Activated CD4-positive, alpha-beta T cell treated with anti-CD3 and anti-CD28 coated beads, Interleukin-2, amount 10 ng/mL, durations not matched to agents 24 days and 14 days (primary cell): Measurements from ENCODE around the gene ZBTB33. TPM values are rescaled to one million over a fixed set of nuclear protein-coding genes. Genes with fewer than 3 reads are reported as not detected.

Experiments used
- DNase-seq: peaks from one replicate; pipeline ENCODE4 v3.0.0; 2022
- H3K27ac Mint-ChIP-seq: one replicate; pipeline ENCODE4 v1.8.0; 2022; ENCODE audit warnings: mild to moderate bottlenecking, mixed read lengths
- H3K27me3 Mint-ChIP-seq: one replicate; pipeline ENCODE4 v1.8.0; 2022; ENCODE audit warnings: mixed read lengths
- H3K36me3 Mint-ChIP-seq: one replicate; pipeline ENCODE4 v1.8.0; 2022; ENCODE audit warnings: low read depth, mild to moderate bottlenecking, mixed read lengths
- H3K4me1 Mint-ChIP-seq: one replicate; pipeline ENCODE4 v1.8.0; 2021; ENCODE audit warnings: mixed read lengths
- H3K4me3 Mint-ChIP-seq: one replicate; pipeline ENCODE4 v1.8.0; 2022; ENCODE audit warnings: mild to moderate bottlenecking, moderate library complexity, mixed read lengths
- H3K9me3 Mint-ChIP-seq: one replicate; pipeline ENCODE4 v1.8.0; 2021; ENCODE audit warnings: mixed read lengths
- intact Hi-C: fragments of 100-400 bp; cut with micrococcal nuclease; formaldehyde crosslinking; loops from one replicate; pipeline ENCODE4 v1.15.1; 2023
- total RNA-seq: library from RNA; stranded (reverse); gene quantifications from 2 replicates; pipeline ENCODE4 v1.2.3, GENCODE V29; 2022

ZBTB33 gene
- total RNA-seq, 1 donor from 2014 or later = 14.4 TPM

DNA sequence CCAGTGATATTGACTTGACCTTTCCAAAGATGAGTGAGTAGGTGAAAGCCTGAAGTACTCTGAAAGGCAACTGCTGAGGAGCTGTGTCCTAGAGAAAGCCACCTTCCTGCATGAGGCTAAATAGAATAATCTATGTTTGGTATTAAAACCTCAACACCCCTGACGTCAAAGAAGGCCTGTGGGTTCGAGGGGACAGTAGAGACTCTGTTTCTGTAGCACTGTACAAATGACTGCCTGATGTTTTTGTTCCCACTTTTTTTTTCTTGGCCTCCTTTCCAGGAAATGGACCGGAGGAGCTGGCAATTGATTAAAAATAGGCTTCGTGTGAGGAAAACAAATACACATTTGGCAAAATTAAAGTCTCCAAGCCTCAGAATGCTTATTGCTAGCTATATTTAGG lies 31.1 kb downstream of the ZBTB33 start:
- Mint-ChIP-seq H3K4me3 (no peak overlapping the region), H3K27me3 (peaks cover 8% of the 10 kb centered on the region), H3K4me1 (no peaks in the 10 kb centered on the region), H3K36me3 (no peaks in the 10 kb centered on the region), H3K9me3 (no peaks in the 10 kb centered on the region), H3K27ac (no peak overlapping the region)
- intact Hi-C loops = no loop called here
- DNase-seq = no peak

DNA sequence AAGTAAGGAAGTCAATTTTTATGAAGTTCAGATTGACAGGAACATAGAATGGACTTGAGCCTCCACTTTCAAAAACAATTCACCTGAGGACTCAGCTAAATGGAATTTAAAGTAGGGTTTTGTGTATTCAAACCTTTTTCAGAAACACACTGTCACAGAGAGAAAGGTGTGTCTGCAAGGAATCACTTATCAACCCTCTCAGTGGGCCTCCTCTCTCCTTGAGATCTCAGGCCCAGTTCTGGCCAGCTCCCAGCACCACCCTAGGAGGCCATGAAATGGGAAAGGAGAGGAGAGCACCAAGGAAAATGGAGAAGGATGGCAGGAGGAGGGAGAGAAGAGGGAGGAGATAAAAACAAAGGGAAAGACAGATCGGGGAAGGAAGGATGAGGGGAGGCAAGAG lies 32.1 kb downstream of the ZBTB33 start:
- Mint-ChIP-seq H3K4me3 (no peak overlapping the region), H3K27me3 (peaks cover 8% of the 10 kb centered on the region), H3K36me3 (no peaks in the 10 kb centered on the region), H3K4me1 (no peaks in the 10 kb centered on the region), H3K27ac (no peak overlapping the region), H3K9me3 (no peaks in the 10 kb centered on the region)
- intact Hi-C loops = no loop called here
- DNase-seq = no peak

DNA sequence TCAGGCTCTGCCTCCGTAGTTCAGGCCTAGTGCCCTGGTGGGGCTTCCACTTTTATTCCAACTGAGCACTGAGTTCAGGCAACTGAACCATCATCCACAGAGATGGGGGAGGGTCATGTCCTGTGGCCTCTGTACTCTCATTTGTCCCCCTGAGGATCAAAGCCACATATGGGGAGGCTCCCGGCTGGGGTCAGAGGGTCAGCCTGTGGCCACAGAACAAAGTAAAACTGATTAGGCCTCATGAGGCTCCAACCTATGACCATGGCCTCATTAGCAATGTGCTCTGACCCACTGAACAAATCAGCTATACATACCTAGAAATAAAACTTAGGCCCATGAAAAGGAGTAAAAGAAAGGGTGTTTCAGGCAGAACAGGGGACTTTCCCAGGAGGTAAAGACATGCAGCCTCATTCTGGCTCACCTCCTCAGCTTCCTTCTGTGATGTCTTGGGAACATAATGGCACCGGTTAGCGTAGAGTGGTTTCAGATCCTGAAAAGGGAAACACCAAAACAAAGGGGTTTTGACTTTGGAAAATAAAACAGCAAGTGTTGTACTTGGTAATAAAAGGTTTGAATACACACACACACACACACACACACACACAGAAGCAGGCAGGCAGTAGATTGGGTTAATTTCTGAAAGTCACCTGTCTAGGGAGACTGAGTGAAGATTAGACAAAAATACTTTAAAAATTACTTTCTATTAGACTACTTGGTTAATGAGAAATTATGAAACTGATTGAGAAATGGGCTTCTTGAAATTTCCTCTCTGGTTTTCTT lies 36.3 kb downstream of the ZBTB33 start:
- Mint-ChIP-seq H3K36me3 (no peaks in the 10 kb centered on the region), H3K27me3 (peaks cover 5% of the 10 kb centered on the region), H3K9me3 (no peaks in the 10 kb centered on the region), H3K4me3 (no peak overlapping the region), H3K27ac (no peak overlapping the region), H3K4me1 (no peaks in the 10 kb centered on the region)
- intact Hi-C loops = no loop called here
- DNase-seq = no peak

DNA sequence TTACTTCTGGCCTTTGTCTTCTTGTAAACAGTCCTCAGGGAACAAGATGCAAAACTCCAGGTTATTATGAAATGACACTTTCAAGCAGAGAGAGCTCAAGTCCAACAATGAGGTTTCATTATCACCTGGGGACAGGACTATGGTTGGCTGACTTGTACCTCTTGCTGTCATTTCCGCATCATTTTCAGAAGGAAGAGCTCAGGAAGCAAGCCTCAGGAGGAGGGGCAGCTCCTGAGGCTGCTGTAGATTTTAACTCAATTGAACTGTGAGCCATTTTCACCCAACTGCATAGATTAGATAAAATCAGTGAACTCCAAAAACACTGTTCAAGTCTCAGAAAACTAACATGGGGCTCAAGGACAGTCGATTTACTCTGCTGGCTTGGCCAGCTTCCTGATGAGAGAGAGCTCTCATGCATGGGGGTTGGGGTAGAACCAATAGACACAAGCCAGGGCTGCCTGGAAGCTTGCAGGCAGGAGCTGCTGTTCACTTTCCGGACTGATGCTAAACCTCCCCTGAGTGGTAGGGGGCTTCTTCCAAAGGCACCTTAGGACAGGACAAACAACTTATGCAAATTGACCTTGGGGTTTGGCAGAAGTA lies 37.0 kb downstream of the ZBTB33 start:
- intact Hi-C loops = no loop called here
- H3K9me3 Mint-ChIP-seq = no peaks in the 10 kb centered on the region
- no peaks in the 10 kb centered on the region for H3K36me3 Mint-ChIP-seq
- H3K4me3 Mint-ChIP-seq = no peak overlapping the region
- no peak overlapping the region for H3K27ac Mint-ChIP-seq
- peaks cover 5% of the 10 kb centered on the region for H3K27me3 Mint-ChIP-seq
- no peaks in the 10 kb centered on the region for H3K4me1 Mint-ChIP-seq
- no peak for DNase-seq

DNA sequence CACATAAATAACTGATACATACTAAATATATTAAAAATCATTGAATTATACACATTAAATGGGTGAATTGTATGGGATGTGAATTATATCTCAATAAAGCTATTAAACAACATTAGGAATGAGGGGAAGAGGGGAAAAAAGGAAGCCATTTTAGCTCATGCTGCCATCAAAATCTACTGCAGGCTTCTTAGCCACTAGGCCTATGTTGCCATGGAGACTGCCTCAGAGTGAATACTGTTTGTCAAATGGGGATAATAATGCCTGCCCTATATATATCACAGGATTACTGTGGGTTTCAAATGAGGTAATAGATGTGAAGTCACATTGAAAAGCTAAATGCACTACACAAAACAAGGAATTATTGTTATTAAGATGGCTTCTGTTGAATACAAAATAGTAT lies 39.5 kb downstream of the ZBTB33 start:
- H3K4me1 Mint-ChIP-seq = peaks cover 2% of the 10 kb centered on the region
- no peaks in the 10 kb centered on the region for H3K9me3 Mint-ChIP-seq
- no peak overlapping the region for H3K27ac Mint-ChIP-seq
- H3K27me3 Mint-ChIP-seq = no peaks in the 10 kb centered on the region
- no peaks in the 10 kb centered on the region for H3K36me3 Mint-ChIP-seq
- DNase-seq = no peak
- H3K4me3 Mint-ChIP-seq = no peak overlapping the region
- intact Hi-C loops = no loop called here

DNA sequence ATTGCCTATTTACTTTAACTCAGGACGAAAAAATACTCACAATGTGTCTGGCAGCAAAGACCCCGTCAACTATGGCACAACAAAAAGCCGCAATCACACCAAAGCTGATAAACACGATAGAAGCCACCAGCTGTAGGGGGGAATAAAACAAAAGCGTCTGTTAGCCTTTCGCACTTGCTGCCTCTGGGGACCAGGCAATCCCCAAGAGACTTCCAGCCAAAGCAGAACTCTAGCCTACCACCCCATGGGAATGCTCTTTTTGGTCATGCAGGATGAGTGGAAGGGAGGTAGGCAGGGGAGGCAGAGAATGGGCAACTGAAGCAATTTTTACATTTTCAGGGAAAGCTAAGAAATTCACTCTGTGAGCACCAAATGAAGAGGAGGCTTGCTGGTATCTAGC lies 40.6 kb downstream of the ZBTB33 start:
- H3K27ac Mint-ChIP-seq = no peak overlapping the region
- intact Hi-C loops = no loop called here
- DNase-seq = no peak
- H3K27me3 Mint-ChIP-seq = no peaks in the 10 kb centered on the region
- H3K4me1 Mint-ChIP-seq = peaks cover 2% of the 10 kb centered on the region
- H3K4me3 Mint-ChIP-seq = no peak overlapping the region
- no peaks in the 10 kb centered on the region for H3K36me3 Mint-ChIP-seq
- H3K9me3 Mint-ChIP-seq = no peaks in the 10 kb centered on the region

DNA sequence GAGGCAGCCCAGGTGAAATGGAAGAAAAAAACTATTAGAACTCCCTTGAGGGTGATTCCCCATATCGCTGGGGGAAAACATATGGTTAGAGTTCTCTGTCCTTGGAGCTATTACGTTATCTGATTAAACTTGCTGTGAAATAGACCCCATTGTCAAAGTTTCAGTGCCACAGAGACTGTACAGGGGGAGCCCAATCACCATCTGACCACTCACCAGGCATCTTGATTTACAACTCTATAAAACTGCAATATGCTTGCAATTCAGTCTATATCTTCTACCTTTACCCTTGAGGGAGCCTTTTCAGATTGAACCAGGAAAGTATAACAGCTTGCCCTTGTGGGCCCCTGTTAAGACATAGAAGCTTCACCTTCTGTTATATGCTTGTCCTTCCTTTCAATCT lies 42.4 kb downstream of the ZBTB33 start:
- no peaks in the 10 kb centered on the region for H3K27me3 Mint-ChIP-seq
- no peak for DNase-seq
- H3K4me3 Mint-ChIP-seq = no peak overlapping the region
- no peaks in the 10 kb centered on the region for H3K9me3 Mint-ChIP-seq
- H3K36me3 Mint-ChIP-seq = no peaks in the 10 kb centered on the region
- H3K4me1 Mint-ChIP-seq = peaks cover 2% of the 10 kb centered on the region
- H3K27ac Mint-ChIP-seq = no peak overlapping the region
- intact Hi-C loops = no loop called here

DNA sequence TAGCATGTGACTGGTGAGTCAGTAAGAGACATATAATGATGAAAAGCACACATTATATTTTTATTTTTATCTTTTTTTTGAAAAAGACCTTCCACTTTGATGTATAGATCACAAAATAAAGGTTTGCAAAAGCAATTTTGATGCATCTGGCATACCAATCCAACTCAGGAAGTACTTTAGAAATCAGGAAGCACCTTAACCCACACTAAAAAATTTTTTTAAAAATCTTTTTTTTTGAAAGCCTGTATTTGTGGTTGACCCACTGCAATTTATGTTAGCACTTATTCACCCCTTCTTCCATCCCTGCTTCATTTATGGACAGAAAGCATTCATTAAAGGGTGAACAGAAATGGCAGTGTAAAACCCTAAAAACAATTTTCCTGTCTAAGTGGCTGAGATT lies 44.0 kb downstream of the ZBTB33 start:
- peaks cover 2% of the 10 kb centered on the region for H3K4me1 Mint-ChIP-seq
- H3K36me3 Mint-ChIP-seq = no peaks in the 10 kb centered on the region
- no peak overlapping the region for H3K27ac Mint-ChIP-seq
- intact Hi-C loops = no loop called here
- H3K9me3 Mint-ChIP-seq = no peaks in the 10 kb centered on the region
- no peak for DNase-seq
- H3K4me3 Mint-ChIP-seq = no peak overlapping the region
- no peaks in the 10 kb centered on the region for H3K27me3 Mint-ChIP-seq

DNA sequence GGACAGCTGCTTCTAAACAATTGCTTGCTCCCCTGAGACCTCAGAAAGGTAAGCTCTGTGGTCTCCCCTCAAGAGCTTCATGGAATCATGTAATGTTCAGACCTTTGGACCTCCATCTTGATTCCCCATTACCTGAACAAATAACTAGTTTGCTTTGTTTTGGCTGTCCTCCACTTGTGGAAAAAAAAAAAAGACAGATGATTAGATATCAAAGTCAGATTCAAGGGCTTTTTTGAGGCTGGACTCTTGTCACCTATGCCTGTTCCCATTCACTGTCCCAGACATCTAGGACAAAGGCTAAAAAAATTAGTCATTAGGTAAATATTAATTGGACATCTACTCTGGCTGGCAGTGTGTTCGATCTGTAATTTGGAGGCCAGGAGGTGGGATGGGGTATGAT lies 47.3 kb downstream of the ZBTB33 start:
- H3K27me3 Mint-ChIP-seq = no peaks in the 10 kb centered on the region
- DNase-seq = no peak
- H3K36me3 Mint-ChIP-seq = no peaks in the 10 kb centered on the region
- H3K4me3 Mint-ChIP-seq = no peak overlapping the region
- intact Hi-C loops = no loop called here
- no peaks in the 10 kb centered on the region for H3K9me3 Mint-ChIP-seq
- no peak overlapping the region for H3K27ac Mint-ChIP-seq
- peaks cover 13% of the 10 kb centered on the region for H3K4me1 Mint-ChIP-seq

DNA sequence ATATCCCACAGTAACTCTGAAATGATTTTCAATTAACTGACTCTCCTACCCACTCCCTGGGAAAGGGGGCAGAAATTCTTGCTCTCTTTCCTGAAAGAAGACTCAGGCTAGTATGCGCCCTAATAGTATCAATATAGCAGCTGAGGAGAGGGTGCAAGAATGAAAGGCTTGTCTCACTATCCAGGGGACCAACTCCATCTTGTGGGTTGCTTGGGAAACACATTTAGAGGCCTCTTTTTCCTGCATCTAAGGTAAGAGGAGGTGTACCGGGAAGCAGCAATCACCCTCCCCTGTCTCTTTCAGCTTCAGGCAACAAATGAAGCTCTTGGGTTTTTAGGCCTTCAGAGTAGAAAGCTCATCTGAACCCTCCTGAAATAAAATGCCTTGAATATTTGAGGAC lies 49.3 kb downstream of the ZBTB33 start:
- H3K27me3 Mint-ChIP-seq = no peaks in the 10 kb centered on the region
- no peak overlapping the region for H3K4me3 Mint-ChIP-seq
- intact Hi-C loops = no loop called here
- no peak overlapping the region for H3K27ac Mint-ChIP-seq
- no peak for DNase-seq
- H3K9me3 Mint-ChIP-seq = no peaks in the 10 kb centered on the region
- H3K36me3 Mint-ChIP-seq = no peaks in the 10 kb centered on the region
- H3K4me1 Mint-ChIP-seq = peaks cover 12% of the 10 kb centered on the region

DNA sequence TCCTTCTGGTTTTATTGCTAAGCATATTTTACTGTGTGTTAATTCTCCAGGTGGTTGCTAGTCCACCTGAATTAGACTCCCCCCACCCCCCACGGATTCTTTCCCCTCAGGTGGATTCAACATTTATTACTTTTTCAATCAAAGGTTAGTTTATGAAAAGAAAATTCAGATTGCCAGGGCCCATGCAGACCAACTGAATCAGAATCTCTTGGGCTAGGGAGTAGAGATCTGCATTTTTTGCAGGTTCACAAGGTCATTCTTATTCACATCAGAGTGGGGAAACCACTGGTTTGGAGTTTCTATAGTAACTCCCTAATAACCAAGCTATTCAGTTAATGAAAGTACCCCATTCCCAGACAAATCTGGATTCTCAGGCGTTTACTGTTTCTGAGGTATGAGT lies 50.9 kb downstream of the ZBTB33 start:
- no peaks in the 10 kb centered on the region for H3K9me3 Mint-ChIP-seq
- no peaks in the 10 kb centered on the region for H3K36me3 Mint-ChIP-seq
- peaks cover 4% of the 10 kb centered on the region for H3K27me3 Mint-ChIP-seq
- H3K4me3 Mint-ChIP-seq = no peak overlapping the region
- no peak for DNase-seq
- H3K27ac Mint-ChIP-seq = no peak overlapping the region
- peaks cover 15% of the 10 kb centered on the region for H3K4me1 Mint-ChIP-seq
- intact Hi-C loops = no loop called here

DNA sequence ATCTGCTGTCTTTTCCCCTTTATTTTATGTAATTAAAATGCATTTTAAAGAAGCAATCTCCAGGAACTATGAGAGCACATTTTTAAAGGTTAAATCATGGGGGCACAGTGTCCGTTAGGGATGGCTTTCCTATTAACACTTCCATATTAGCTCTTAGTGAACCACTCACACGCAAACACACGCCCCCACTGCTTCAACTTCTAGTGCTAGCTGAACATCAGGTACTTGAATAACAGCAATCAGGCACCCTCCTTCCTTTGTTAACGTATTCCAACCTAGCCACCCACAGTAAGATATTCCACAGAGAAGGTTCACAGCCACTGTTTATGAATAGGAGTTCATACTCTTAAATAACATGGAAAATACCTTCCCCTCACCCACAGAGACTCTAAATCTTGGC lies 51.3 kb downstream of the ZBTB33 start:
- Mint-ChIP-seq H3K36me3 (no peaks in the 10 kb centered on the region), H3K27me3 (peaks cover 5% of the 10 kb centered on the region), H3K4me1 (peaks cover 20% of the 10 kb centered on the region), H3K4me3 (no peak overlapping the region), H3K27ac (no peak overlapping the region), H3K9me3 (no peaks in the 10 kb centered on the region)
- intact Hi-C loops = no loop called here
- no peak for DNase-seq

DNA sequence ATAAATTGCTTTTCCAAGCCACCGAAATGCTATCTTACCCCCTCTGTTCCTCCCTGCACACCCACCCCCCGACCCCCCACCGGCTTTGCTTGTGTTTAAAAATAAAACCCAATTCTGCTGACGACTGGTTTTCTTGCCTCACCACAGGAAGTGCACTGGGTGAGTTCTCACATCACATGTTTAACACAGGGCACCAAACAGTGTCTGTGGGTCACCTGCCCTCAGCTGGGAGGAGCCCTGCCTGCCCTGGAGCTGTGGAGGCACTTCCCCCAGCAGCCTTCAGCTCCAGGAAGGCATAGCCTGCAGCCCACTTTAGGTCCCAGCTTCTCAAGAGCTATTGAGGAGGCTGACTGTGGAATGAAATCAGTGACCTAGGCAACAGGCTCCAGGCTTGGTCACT lies 51.8 kb downstream of the ZBTB33 start:
- Mint-ChIP-seq H3K27me3 (peaks cover 6% of the 10 kb centered on the region), H3K9me3 (no peaks in the 10 kb centered on the region), H3K4me1 (peaks cover 22% of the 10 kb centered on the region), H3K36me3 (no peaks in the 10 kb centered on the region), H3K4me3 (peak overlapping the region; percentile 36), H3K27ac (no peak overlapping the region)
- DNase-seq = peak; percentile 76
- intact Hi-C loops = no loop called here

DNA sequence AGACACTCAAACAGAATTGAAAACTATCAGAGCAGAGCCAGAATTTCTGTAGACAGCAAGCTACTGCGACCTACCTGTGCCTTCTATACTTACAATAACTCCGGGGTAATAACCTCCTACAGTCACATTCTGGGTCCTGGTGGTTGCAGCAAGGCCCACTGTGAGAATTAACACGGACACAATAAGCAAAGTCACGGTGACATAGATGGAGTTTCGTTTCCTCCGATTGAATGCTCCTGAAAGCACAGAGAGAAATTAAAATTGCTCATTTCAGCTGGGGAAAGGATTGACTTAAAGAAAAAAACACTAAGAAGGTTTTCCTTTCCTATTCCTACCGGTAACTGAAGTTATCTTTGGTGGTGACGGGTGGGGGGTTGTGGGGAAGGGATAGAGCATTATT lies 53.6 kb downstream of the ZBTB33 start:
- peaks cover 22% of the 10 kb centered on the region for H3K4me1 Mint-ChIP-seq
- H3K27me3 Mint-ChIP-seq = peaks cover 21% of the 10 kb centered on the region
- DNase-seq = no peak
- intact Hi-C loops = no loop called here
- no peak overlapping the region for H3K27ac Mint-ChIP-seq
- H3K36me3 Mint-ChIP-seq = no peaks in the 10 kb centered on the region
- no peak overlapping the region for H3K4me3 Mint-ChIP-seq
- no peaks in the 10 kb centered on the region for H3K9me3 Mint-ChIP-seq
